ENCODE data around the gene TNC.

TNC gene

GRCh38 chr9:115012486-115012885 lies 105.5 kb downstream of the TNC start:
- TF ChIP-seq EZH2phosphoT487 (IDR thresholded peaks at IDR 0.05; ENCODE audit: borderline replicate concordance, low read length) (no peak), CTCF (IDR thresholded peaks at IDR 0.05; ENCODE audit: low read depth, low read length, poor library complexity, severe bottlenecking) (no peak)
- no peak overlapping the region for H3K4me3 ChIP-seq (ENCODE audit: low read length)
- H3K4me1 ChIP-seq (ENCODE audit: control insufficient read depth, low read length): peaks cover 8% of the 10 kb centered on the region
- H4K20me1 ChIP-seq (ENCODE audit: control insufficient read depth, insufficient read depth, low read depth, low read length): no peaks in the 10 kb centered on the region
- H3K36me3 ChIP-seq (ENCODE audit: control insufficient read depth, low read length): no peaks in the 10 kb centered on the region
- H3K27me3 ChIP-seq (ENCODE audit: control insufficient read depth, low read length): peaks cover 9% of the 10 kb centered on the region
- H3K4me2 ChIP-seq (ENCODE audit: low read length): no peak overlapping the region
- no peaks in the 10 kb centered on the region for H3K9me3 ChIP-seq (ENCODE audit: control insufficient read depth, insufficient read depth, low read length)
- no peak overlapping the region for H3K27ac ChIP-seq (ENCODE audit: low read depth, low read length)
- H3K9me2 ChIP-seq (replicated peaks; ENCODE audit: control insufficient read depth, low read length): no peaks in the 10 kb centered on the region
- H3F3A ChIP-seq (ENCODE audit: control insufficient read depth, insufficient read depth): no peaks in the 10 kb centered on the region
- H3K79me2 ChIP-seq (ENCODE audit: control insufficient read depth, low read length): no peaks in the 10 kb centered on the region

- Histone ChIP-seq H3F3A (ENCODE audit: control insufficient read depth, insufficient read depth) (no peaks in the 10 kb centered on the region), H3K9me2 (replicated peaks; ENCODE audit: control insufficient read depth, low read length) (no peaks in the 10 kb centered on the region), H3K27me3 (ENCODE audit: control insufficient read depth, low read length) (peaks cover 6% of the 10 kb centered on the region), H3K27ac (ENCODE audit: low read depth, low read length) (no peak overlapping the region), H3K36me3 (ENCODE audit: control insufficient read depth, low read length) (no peaks in the 10 kb centered on the region), H3K4me2 (ENCODE audit: low read length) (no peak overlapping the region), H3K79me2 (ENCODE audit: control insufficient read depth, low read length) (no peaks in the 10 kb centered on the region), H3K4me3 (ENCODE audit: low read length) (no peak overlapping the region), H3K9me3 (ENCODE audit: control insufficient read depth, insufficient read depth, low read length) (no peaks in the 10 kb centered on the region), H3K4me1 (ENCODE audit: control insufficient read depth, low read length) (peaks cover 4% of the 10 kb centered on the region), H4K20me1 (ENCODE audit: control insufficient read depth, insufficient read depth, low read depth, low read length) (no peaks in the 10 kb centered on the region)
- no peak for TF ChIP-seq EZH2phosphoT487 (IDR thresholded peaks at IDR 0.05; ENCODE audit: borderline replicate concordance, low read length)
Measured at GRCh38 chr9:115010874-115011273, 107.1 kb downstream of the TNC start.

GRCh38 chr9:115008536-115009270 lies 109.3 kb downstream of the TNC start:
- Histone ChIP-seq H3K79me2 (ENCODE audit: control insufficient read depth, low read length) (no peaks in the 10 kb centered on the region), H3K4me3 (ENCODE audit: low read length) (no peak overlapping the region), H3F3A (ENCODE audit: control insufficient read depth, insufficient read depth) (no peaks in the 10 kb centered on the region), H3K27me3 (ENCODE audit: control insufficient read depth, low read length) (peaks cover 3% of the 10 kb centered on the region), H3K4me1 (ENCODE audit: control insufficient read depth, low read length) (no peaks in the 10 kb centered on the region), H3K36me3 (ENCODE audit: control insufficient read depth, low read length) (no peaks in the 10 kb centered on the region), H3K4me2 (ENCODE audit: low read length) (no peak overlapping the region), H3K9me2 (replicated peaks; ENCODE audit: control insufficient read depth, low read length) (no peaks in the 10 kb centered on the region), H3K9me3 (ENCODE audit: control insufficient read depth, insufficient read depth, low read length) (no peaks in the 10 kb centered on the region), H4K20me1 (ENCODE audit: control insufficient read depth, insufficient read depth, low read depth, low read length) (no peaks in the 10 kb centered on the region), H3K27ac (ENCODE audit: low read depth, low read length) (no peak overlapping the region)
- TF ChIP-seq CTCF (IDR thresholded peaks at IDR 0.05; ENCODE audit: low read depth, low read length, poor library complexity, severe bottlenecking) (no peak), EZH2phosphoT487 (IDR thresholded peaks at IDR 0.05; ENCODE audit: borderline replicate concordance, low read length) (no peak)

- no peaks in the 10 kb centered on the region for H3F3A ChIP-seq (ENCODE audit: control insufficient read depth, insufficient read depth)
- H3K27ac ChIP-seq (ENCODE audit: low read depth, low read length): no peak overlapping the region
- no peak overlapping the region for H3K4me2 ChIP-seq (ENCODE audit: low read length)
- no peaks in the 10 kb centered on the region for H3K9me3 ChIP-seq (ENCODE audit: control insufficient read depth, insufficient read depth, low read length)
- H3K27me3 ChIP-seq (ENCODE audit: control insufficient read depth, low read length): peaks cover 5% of the 10 kb centered on the region
- no peaks in the 10 kb centered on the region for H4K20me1 ChIP-seq (ENCODE audit: control insufficient read depth, insufficient read depth, low read depth, low read length)
- no peaks in the 10 kb centered on the region for H3K79me2 ChIP-seq (ENCODE audit: control insufficient read depth, low read length)
- TF ChIP-seq CTCF (IDR thresholded peaks at IDR 0.05; ENCODE audit: low read depth, low read length, poor library complexity, severe bottlenecking) (no peak), EZH2phosphoT487 (IDR thresholded peaks at IDR 0.05; ENCODE audit: borderline replicate concordance, low read length) (no peak)
- no peaks in the 10 kb centered on the region for H3K4me1 ChIP-seq (ENCODE audit: control insufficient read depth, low read length)
- no peaks in the 10 kb centered on the region for H3K9me2 ChIP-seq (replicated peaks; ENCODE audit: control insufficient read depth, low read length)
- no peaks in the 10 kb centered on the region for H3K36me3 ChIP-seq (ENCODE audit: control insufficient read depth, low read length)
- no peak overlapping the region for H3K4me3 ChIP-seq (ENCODE audit: low read length)
Measured at GRCh38 chr9:115006660-115007059, 111.3 kb downstream of the TNC start.
